ENCODE measurements around the gene TNIP1. TPM values are rescaled to one million over a fixed set of nuclear protein-coding genes. Genes with fewer than 3 reads are reported as not detected.

Gene TNIP1
- total and polyA plus RNA-seq, 7 experiments from 2014 or later, result 28.9 to 234 (median 125) TPM

DNA sequence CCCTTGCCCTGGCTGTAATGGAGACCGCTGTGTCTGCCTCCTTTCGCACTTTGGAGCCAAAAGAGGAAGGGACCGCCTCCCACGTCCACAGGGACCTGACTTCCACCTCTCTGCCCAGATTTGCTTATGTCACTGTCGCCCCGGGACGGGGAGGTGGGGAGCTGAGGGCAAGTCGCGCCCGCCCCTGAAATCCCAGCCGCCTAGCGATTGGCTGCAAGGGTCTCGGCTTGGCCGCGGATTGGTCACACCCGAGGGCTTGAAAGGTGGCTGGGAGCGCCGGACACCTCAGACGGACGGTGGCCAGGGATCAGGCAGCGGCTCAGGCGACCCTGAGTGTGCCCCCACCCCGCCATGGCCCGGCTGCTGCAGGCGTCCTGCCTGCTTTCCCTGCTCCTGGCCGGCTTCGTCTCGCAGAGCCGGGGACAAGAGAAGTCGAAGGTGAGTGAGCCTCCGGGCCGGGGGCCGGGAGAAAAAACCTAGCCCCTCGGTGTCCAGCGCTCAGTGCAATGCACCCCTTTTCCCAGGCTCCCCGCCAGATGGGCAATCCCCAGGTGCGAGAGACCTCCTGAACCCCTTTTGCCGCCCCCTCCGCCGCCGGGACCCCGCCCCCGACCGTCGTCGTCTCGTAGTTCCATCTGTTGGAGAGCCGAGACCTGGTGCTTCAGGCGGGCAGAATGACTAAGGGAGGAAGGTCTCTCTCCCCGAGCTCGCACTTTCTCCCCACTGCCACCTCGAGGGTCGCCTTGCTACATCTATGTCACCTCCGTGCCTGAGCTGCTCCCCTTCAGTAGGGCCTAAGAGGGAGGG, 60.3 kb downstream of the TNIP1 start, which contains the start of gene GPX3:
Gene GPX3 (plus strand): TSS at position 288 of the 807 bp plus-strand sequence. CDS start 64 bp downstream, at position 352.
- Histone ChIP-seq H3K4me3 (ENCODE audit: low read length) (peak within 1 kb of the TSS; percentile 34), H3K27me3 (ENCODE audit: control insufficient read depth in 2 of 2, insufficient read depth in 2 of 2, low read length in 2 of 2) (no peaks in the 10 kb centered on the region), H3K9me3 (ENCODE audit: control insufficient read depth in 2 of 3, low read length in 3 of 3) (no peaks in the 10 kb centered on the region), H3K27ac (ENCODE audit: low read depth, low read length) (no peak within 1 kb of the TSS), H3K4me1 (ENCODE audit: control insufficient read depth in 2 of 2, insufficient read depth in 2 of 2, low read length in 2 of 2) (peaks cover 0 to 6% of the 10 kb centered on the region in 2 donors), H3K36me3 (ENCODE audit: control insufficient read depth in 2 of 3, insufficient read depth in 3 of 3, low read length in 3 of 3) (no peaks in the 10 kb centered on the region)
- Mint-ChIP-seq H3K4me1 (peaks cover 13 to 38% (median 22%) of the 10 kb centered on the region in 7 donors), H3K27ac (peak within 1 kb of the TSS in 2 of 9 donors; percentile 1 to 32), H3K36me3 (peaks cover 0 to 32% (median 3%) of the 10 kb centered on the region in 5 donors), H3K4me3 (peak within 1 kb of the TSS; percentile 13 to 82 (median 76)), H3K9me3 (peaks cover 0 to 1% (median 0%) of the 10 kb centered on the region in 11 donors), H3K27me3 (peaks cover 9 to 22% (median 17%) of the 10 kb centered on the region in 5 donors)
- ChIA-PET CTCF (no interaction called here), POLR2A (no interaction called here)
- peak in 7 of 9 donors; percentile 8 to 28 (median 13) for DNase-seq
- intact Hi-C loops (cut with micrococcal nuclease), result no loop called here
- ATAC-seq, result peak; percentile 77

DNA sequence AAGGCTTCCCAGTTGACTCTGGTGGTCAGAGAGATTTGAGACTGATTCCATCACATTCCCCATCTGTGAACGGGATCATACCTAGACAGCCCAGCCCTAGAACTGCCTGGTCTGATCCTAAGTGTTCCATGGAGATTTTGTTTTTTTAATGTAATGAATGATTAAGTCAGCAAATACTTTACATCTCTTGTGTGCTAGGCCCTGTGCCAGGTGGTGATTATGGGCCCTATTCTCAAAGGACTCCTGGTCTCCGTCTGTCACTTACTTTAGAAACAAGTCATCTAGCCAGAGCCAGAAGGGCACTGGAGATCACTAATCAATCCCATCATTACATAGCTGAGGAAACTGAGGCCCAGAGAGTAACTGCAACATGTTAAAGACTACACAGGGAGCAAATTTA, 61.5 kb downstream of the TNIP1 start:
- Mint-ChIP-seq H3K36me3 (peaks cover 0 to 26% (median 3%) of the 10 kb centered on the region in 5 donors), H3K9me3 (peaks cover 0 to 1% (median 0%) of the 10 kb centered on the region in 11 donors), H3K4me3 (peak overlapping the region in 3 of 10 donors; percentile 12 to 71 (median 49)), H3K27ac (peak overlapping the region in 1 of 9 donors; percentile 32), H3K4me1 (peaks cover 13 to 38% (median 19%) of the 10 kb centered on the region in 7 donors), H3K27me3 (peaks cover 9 to 22% (median 17%) of the 10 kb centered on the region in 5 donors)
- ATAC-seq, result no peak
- intact Hi-C loops (cut with micrococcal nuclease), result no loop called here
- ChIA-PET POLR2A (no interaction called here), CTCF (no interaction called here)
- H3K27me3 ChIP-seq (ENCODE audit: control insufficient read depth in 2 of 2, insufficient read depth in 2 of 2, low read length in 2 of 2), result no peaks in the 10 kb centered on the region
- no peaks in the 10 kb centered on the region for H3K36me3 ChIP-seq (ENCODE audit: control insufficient read depth in 2 of 3, insufficient read depth in 3 of 3, low read length in 3 of 3)
- no peak overlapping the region for H3K4me3 ChIP-seq (ENCODE audit: low read length)
- H3K27ac ChIP-seq (ENCODE audit: low read depth, low read length), result no peak overlapping the region
- H3K4me1 ChIP-seq (ENCODE audit: control insufficient read depth in 2 of 2, insufficient read depth in 2 of 2, low read length in 2 of 2), result peaks cover 0 to 6% of the 10 kb centered on the region in 2 donors
- no peaks in the 10 kb centered on the region for H3K9me3 ChIP-seq (ENCODE audit: control insufficient read depth in 2 of 3, low read length in 3 of 3)
- no peak for DNase-seq

DNA sequence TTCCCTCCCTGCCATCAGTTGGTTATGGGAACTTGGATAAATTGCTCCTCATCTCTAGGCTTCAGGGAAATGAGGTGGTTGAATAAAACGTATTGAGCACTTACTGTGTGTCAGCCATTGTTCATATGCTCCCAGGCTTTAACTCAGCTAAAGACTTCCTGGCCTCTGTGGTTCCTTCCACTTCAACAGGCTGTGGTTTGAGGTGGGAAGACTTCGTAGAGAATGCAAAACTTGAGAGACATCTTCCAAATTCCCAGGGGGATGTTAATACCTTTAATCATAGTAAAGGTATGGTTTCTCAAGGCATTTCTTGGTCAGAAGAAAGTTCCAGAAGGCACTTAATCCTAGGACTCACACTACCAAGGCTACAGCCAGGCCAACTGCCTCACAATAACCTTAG, 62.0 kb downstream of the TNIP1 start:
- ATAC-seq (no peak), DNase-seq (no peak)
- Histone ChIP-seq H3K27ac (ENCODE audit: low read depth, low read length) (no peak overlapping the region), H3K4me1 (ENCODE audit: control insufficient read depth in 2 of 2, insufficient read depth in 2 of 2, low read length in 2 of 2) (peaks cover 0 to 6% of the 10 kb centered on the region in 2 donors), H3K27me3 (ENCODE audit: control insufficient read depth in 2 of 2, insufficient read depth in 2 of 2, low read length in 2 of 2) (no peaks in the 10 kb centered on the region), H3K9me3 (ENCODE audit: control insufficient read depth in 2 of 3, low read length in 3 of 3) (no peaks in the 10 kb centered on the region), H3K4me3 (ENCODE audit: low read length) (no peak overlapping the region), H3K36me3 (ENCODE audit: control insufficient read depth in 2 of 3, insufficient read depth in 3 of 3, low read length in 3 of 3) (no peaks in the 10 kb centered on the region)
- Mint-ChIP-seq H3K4me3 (no peak overlapping the region), H3K27ac (no peak overlapping the region), H3K36me3 (peaks cover 0 to 22% (median 0%) of the 10 kb centered on the region in 5 donors), H3K9me3 (no peaks in the 10 kb centered on the region), H3K4me1 (peaks cover 11 to 34% (median 17%) of the 10 kb centered on the region in 7 donors), H3K27me3 (peaks cover 9 to 22% (median 17%) of the 10 kb centered on the region in 5 donors)
- CTCF ChIA-PET, result no interaction called here
- POLR2A ChIA-PET, result no interaction called here
- intact Hi-C loops (cut with micrococcal nuclease), result no loop called here

DNA sequence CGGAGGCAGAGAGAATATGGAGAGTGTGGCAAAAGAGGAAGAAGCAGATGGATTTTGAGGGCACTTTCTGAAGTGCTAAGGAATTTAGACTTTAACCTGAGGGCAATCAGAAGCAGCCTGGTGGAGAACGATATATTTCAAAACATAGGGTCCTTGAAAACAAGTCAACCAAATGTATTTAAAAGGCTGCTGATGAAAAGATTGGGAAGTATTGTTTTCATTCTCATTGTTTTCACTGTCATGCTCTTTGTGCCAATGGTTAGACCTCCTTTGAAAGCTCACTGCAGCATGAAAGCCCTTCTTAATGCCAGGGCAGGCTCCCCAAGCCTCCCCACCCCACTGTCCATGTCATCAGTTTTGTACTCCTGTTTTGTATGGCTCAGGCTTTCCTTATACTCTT, 62.9 kb downstream of the TNIP1 start:
- ATAC-seq, result no peak
- Mint-ChIP-seq H3K4me3 (no peak overlapping the region), H3K36me3 (peaks cover 0 to 22% (median 0%) of the 10 kb centered on the region in 5 donors), H3K4me1 (peaks cover 11 to 34% (median 17%) of the 10 kb centered on the region in 7 donors), H3K9me3 (no peaks in the 10 kb centered on the region), H3K27me3 (peaks cover 9 to 22% (median 17%) of the 10 kb centered on the region in 5 donors), H3K27ac (no peak overlapping the region)
- Histone ChIP-seq H3K9me3 (ENCODE audit: control insufficient read depth in 2 of 3, low read length in 3 of 3) (no peaks in the 10 kb centered on the region), H3K36me3 (ENCODE audit: control insufficient read depth in 2 of 3, insufficient read depth in 3 of 3, low read length in 3 of 3) (no peaks in the 10 kb centered on the region), H3K4me3 (ENCODE audit: low read length) (no peak overlapping the region), H3K27me3 (ENCODE audit: control insufficient read depth in 2 of 2, insufficient read depth in 2 of 2, low read length in 2 of 2) (no peaks in the 10 kb centered on the region), H3K27ac (ENCODE audit: low read depth, low read length) (no peak overlapping the region), H3K4me1 (ENCODE audit: control insufficient read depth in 2 of 2, insufficient read depth in 2 of 2, low read length in 2 of 2) (peaks cover 0 to 6% of the 10 kb centered on the region in 2 donors)
- CTCF ChIA-PET, result no interaction called here
- intact Hi-C loops (cut with micrococcal nuclease), result no loop called here
- POLR2A ChIA-PET, result no interaction called here
- no peak for DNase-seq

DNA sequence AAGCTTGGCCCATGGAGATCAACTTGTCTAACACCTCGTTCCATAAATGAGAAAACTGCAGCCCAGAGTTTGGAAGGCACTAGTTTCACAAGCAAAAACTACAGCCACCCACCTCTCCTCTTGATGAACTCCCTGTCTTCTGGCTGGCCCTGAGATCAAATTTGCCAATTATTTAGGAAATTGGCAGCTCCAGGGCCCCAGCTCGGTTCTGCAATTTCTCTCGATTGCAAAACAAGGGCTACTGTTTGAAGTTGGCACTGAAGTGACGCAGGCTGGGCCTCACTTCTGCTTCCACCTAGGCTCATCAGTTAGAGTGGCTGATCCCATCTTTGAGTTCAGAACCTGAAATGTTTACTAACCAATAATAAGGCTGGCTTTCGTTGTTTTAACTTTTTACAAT, 64.1 kb downstream of the TNIP1 start:
- CTCF ChIA-PET, result no interaction called here
- Histone ChIP-seq H3K4me1 (ENCODE audit: control insufficient read depth in 2 of 2, insufficient read depth in 2 of 2, low read length in 2 of 2) (peaks cover 0 to 6% of the 10 kb centered on the region in 2 donors), H3K27me3 (ENCODE audit: control insufficient read depth in 2 of 2, insufficient read depth in 2 of 2, low read length in 2 of 2) (no peaks in the 10 kb centered on the region), H3K9me3 (ENCODE audit: control insufficient read depth in 2 of 3, low read length in 3 of 3) (no peaks in the 10 kb centered on the region), H3K27ac (ENCODE audit: low read depth, low read length) (no peak overlapping the region), H3K36me3 (ENCODE audit: control insufficient read depth in 2 of 3, insufficient read depth in 3 of 3, low read length in 3 of 3) (no peaks in the 10 kb centered on the region), H3K4me3 (ENCODE audit: low read length) (no peak overlapping the region)
- H3K4me1 Mint-ChIP-seq, result peaks cover 11 to 26% (median 17%) of the 10 kb centered on the region in 7 donors
- peaks cover 0 to 13% (median 2%) of the 10 kb centered on the region in 5 donors for H3K36me3 Mint-ChIP-seq
- no peaks in the 10 kb centered on the region for H3K9me3 Mint-ChIP-seq
- DNase-seq (no peak), ATAC-seq (peak; percentile 55)
- POLR2A ChIA-PET, result no interaction called here
- no peak overlapping the region for H3K27ac Mint-ChIP-seq
- peaks cover 9 to 22% (median 15%) of the 10 kb centered on the region in 5 donors for H3K27me3 Mint-ChIP-seq
- intact Hi-C loops (cut with micrococcal nuclease), result no loop called here
- no peak overlapping the region for H3K4me3 Mint-ChIP-seq

DNA sequence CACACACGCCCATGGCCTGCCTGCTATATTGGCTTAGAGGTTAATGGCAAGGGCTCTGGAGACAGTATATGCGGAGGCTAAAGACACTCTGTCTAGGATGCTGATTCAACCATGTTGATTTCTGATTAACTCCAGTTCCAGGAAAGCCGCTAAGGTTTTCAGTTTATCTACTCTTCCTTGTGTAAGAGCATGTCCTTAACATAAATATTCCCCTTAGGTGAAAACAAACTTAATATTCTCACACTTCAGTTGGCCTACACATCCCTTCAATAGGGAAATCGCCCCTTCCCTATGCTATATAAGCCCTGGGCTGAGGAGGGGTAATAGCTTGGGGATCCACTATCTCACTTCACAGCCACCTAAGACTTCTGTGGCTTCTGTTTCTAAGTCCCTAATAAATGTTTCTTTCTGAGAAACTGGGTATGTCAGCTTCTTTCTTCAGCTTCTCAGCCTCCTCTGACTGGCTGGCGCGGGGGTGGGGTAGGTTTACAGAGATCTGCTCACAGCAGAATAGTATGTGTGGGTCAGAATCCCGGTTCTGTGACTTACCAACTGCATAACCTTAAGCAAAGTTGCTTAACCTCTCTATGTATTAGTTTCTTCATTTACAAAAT, 64.8 kb downstream of the TNIP1 start:
- H3K4me1 ChIP-seq (ENCODE audit: control insufficient read depth in 2 of 2, insufficient read depth in 2 of 2, low read length in 2 of 2), result peaks cover 0 to 6% of the 10 kb centered on the region in 2 donors
- Mint-ChIP-seq H3K9me3 (no peaks in the 10 kb centered on the region), H3K36me3 (peaks cover 0 to 8% (median 3%) of the 10 kb centered on the region in 5 donors), H3K4me1 (peaks cover 10 to 24% (median 17%) of the 10 kb centered on the region in 7 donors), H3K27ac (no peak overlapping the region), H3K27me3 (peaks cover 9 to 21% (median 17%) of the 10 kb centered on the region in 5 donors), H3K4me3 (no peak overlapping the region)
- H3K27me3 ChIP-seq (ENCODE audit: control insufficient read depth in 2 of 2, insufficient read depth in 2 of 2, low read length in 2 of 2), result no peaks in the 10 kb centered on the region
- DNase-seq (no peak), ATAC-seq (no peak)
- ChIA-PET CTCF (no interaction called here), POLR2A (no interaction called here)
- H3K36me3 ChIP-seq (ENCODE audit: control insufficient read depth in 2 of 3, insufficient read depth in 3 of 3, low read length in 3 of 3), result no peaks in the 10 kb centered on the region
- H3K27ac ChIP-seq (ENCODE audit: low read depth, low read length), result no peak overlapping the region
- no peak overlapping the region for H3K4me3 ChIP-seq (ENCODE audit: low read length)
- H3K9me3 ChIP-seq (ENCODE audit: control insufficient read depth in 2 of 3, low read length in 3 of 3), result no peaks in the 10 kb centered on the region
- intact Hi-C loops (cut with micrococcal nuclease), result no loop called here

All from naive thymus-derived CD4-positive, alpha-beta T cell (primary cell).